Body of pancreas (tissue), 4 donors: Measurements from ENCODE around the gene FAU. TPM values are rescaled to one million over a fixed set of nuclear protein-coding genes. Genes with fewer than 3 reads are reported as not detected.
A peak's percentile ranks its signal among the peaks of the same experiment; 100 is the strongest.

Source experiments
- ATAC-seq: fragments of 150-250 bp; one replicate; pipeline ENCODE4 v1.9.1; 2016
- DNase-seq, 4 donors: peaks; one replicate each; pipeline ENCODE4 v3.0.0-alpha.2; 2019
- H3K27ac ChIP-seq, 4 donors: fragments of 200-600 bp; sonication (generic); 1 replicate in 3 of 4; 2 replicates in 1 of 4; pipeline versions ENCODE4 v1.5.1 to v1.6.1; 2016 to 2019; ENCODE audit warnings: mild to moderate bottlenecking in 1 of 4, mixed read lengths in 1 of 4, moderate library complexity in 1 of 4
- H3K27me3 ChIP-seq, 2 donors: fragments of 200-600 bp; sonication (generic); one replicate each; pipeline ENCODE4 v1.6.0; 2016; ENCODE audit warnings: mild to moderate bottlenecking in 1 of 2
- H3K36me3 ChIP-seq, 2 donors: fragments of 200-600 bp; sonication (generic); replicated peaks in 1 of 2; 2 replicates each; pipeline ENCODE4 v1.5.1; 2016; ENCODE audit warnings: low read depth in 2 of 2; ENCODE audit not compliant: insufficient read depth in 1 of 2
- H3K4me1 ChIP-seq: fragments of 200-600 bp; sonication (generic); one replicate; pipeline ENCODE4 v1.6.0; 2016
- H3K4me3 ChIP-seq, 2 donors: fragments of 200-600 bp; sonication (generic); 1 replicate in 1 of 2; 2 replicates in 1 of 2; pipeline ENCODE4 v1.5.1; 2016 to 2019
- H3K9me3 ChIP-seq, 3 donors: fragments of 200-600 bp; sonication (generic); 1 replicate in 2 of 3; 2 replicates in 1 of 3; pipeline ENCODE4 v1.5.1; 2016
- POLR2A ChIP-seq, 3 donors: fragments of 450-650 bp; IDR thresholded peaks; one replicate each; pipeline ENCODE4 v1.6.1; 2016; ENCODE audit warnings: antibody characterized with exemption in 3 of 3, mild to moderate bottlenecking in 2 of 3
- WGBS, 2 donors: methylation state at CpG; one replicate each; pipeline ENCODE4 v1.1.5; 2017; 5-methylcytosine and 5-hydroxymethylcytosine counted together
- intact Hi-C: fragments of 100-400 bp; cut with DNase I; formaldehyde crosslinking; loops from one replicate; pipeline ENCODE4 v1.15.1; 2023
- total RNA-seq, 2 donors: library from RNA; depleted of rRNA; stranded (reverse); fragments of >200 nt; gene quantifications; one replicate each; pipeline ENCODE4 v1.1.0, GENCODE V29; 2016
- TF ChIP-seq, protein P1 (sequence below), 7 experiments: fragments of 450-650 bp in 4 of 7; fragments of 200-600 bp in 3 of 7; sonication (generic) in 3 of 7; IDR thresholded peaks; one replicate each; pipeline ENCODE4 v1.5.1; 2016 to 2019; ENCODE audit warnings: antibody characterized with exemption in 7 of 7

Gene FAU
- total RNA-seq, 2 donors from 2014 or later: 1,320 to 1,355 TPM

DNA sequence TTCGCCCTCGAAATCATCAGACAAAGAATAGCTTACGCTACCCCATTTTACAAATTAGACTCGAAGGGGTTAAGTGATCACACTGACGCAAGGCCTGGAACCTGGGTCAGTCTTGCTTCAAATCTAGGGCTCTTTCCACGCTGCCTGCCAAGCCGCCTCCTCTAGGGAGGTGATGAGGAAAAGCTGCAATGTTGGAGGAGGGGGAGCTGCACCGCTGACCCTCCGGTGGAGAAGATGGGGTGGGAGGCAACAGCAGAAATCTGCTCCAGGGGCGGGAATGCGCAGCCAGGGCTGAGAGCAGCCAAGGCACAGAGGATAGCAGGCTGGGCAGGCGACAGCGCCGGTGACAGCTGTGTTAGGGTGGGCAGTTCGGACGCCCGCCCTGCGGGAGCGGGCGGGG is 11.8 kb upstream of the FAU start:
- 0 to 2% methylated on average over 11 to 19 of the region's 20 CpGs for WGBS, 2 donors
- Histone ChIP-seq H3K4me1 (peaks cover 49% of the 10 kb centered on the region), H3K27ac (peak overlapping the region; percentile 98 to 100 (median 99)), H3K9me3 (no peaks in the 10 kb centered on the region), H3K4me3 (peak overlapping the region; percentile 63 to 83), H3K27me3 (no peaks in the 10 kb centered on the region), H3K36me3 (peaks cover 21 to 31% of the 10 kb centered on the region in 2 donors)
- ATAC-seq: no peak
- DNase-seq: peak in 3 of 4 donors; percentile 52 to 64 (median 54)
- no peak for TF ChIP-seq POLR2A (IDR thresholded peaks at IDR 0.05)
- TF ChIP-seq, protein P1, sequence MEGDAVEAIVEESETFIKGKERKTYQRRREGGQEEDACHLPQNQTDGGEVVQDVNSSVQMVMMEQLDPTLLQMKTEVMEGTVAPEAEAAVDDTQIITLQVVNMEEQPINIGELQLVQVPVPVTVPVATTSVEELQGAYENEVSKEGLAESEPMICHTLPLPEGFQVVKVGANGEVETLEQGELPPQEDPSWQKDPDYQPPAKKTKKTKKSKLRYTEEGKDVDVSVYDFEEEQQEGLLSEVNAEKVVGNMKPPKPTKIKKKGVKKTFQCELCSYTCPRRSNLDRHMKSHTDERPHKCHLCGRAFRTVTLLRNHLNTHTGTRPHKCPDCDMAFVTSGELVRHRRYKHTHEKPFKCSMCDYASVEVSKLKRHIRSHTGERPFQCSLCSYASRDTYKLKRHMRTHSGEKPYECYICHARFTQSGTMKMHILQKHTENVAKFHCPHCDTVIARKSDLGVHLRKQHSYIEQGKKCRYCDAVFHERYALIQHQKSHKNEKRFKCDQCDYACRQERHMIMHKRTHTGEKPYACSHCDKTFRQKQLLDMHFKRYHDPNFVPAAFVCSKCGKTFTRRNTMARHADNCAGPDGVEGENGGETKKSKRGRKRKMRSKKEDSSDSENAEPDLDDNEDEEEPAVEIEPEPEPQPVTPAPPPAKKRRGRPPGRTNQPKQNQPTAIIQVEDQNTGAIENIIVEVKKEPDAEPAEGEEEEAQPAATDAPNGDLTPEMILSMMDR (IDR thresholded peaks at IDR 0.05): no peak
- intact Hi-C loops: loop anchor here (5.0 kb wide), 1 partner anchor 54 kb away; no protein-coding TSS in a partner anchor

DNA sequence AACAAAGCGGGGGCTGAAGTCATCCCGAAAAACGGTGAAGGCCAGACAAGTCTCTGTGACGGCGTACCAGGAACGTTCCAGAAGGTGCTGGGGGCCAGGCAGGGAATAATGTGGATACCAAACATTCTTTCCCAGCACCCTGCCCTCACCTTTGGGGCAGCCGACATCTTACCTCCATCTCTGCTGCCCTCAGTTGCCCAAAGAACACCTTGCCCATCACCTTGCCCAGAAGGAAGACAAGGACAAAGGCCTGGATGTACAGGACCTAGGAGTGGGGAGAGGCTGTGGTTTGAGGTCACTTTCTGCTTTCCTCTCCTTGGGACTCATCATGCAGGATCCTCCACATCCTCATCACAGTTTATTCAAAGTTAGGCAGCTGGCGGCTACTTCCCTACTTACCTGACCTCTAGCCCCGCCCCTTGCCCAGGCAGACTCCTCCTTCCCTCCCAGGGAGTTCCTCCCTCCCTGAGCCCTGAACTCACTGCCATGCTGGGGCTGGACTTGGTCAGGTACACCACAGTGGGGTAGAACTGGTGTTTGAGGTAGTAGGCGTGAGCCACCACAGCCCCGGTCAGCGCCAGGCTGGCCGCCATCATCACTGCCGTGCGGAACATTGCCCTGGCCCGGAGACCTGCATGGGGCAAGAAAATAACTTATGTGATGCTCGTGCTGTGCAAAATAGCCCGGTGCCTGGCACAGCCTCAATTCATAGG is 11.2 kb upstream of the FAU start:
- H3K27me3 ChIP-seq: no peaks in the 10 kb centered on the region
- intact Hi-C loops: loop anchor here (5.0 kb wide), 1 partner anchor 54 kb away; no protein-coding TSS in a partner anchor
- TF ChIP-seq, protein P1 (IDR thresholded peaks at IDR 0.05): no peak
- TF ChIP-seq POLR2A (IDR thresholded peaks at IDR 0.05): peak; percentile 25 to 61 (median 57)
- WGBS, 2 donors: 15 to 23% methylated on average over 13 to 18 of the region's 18 CpGs
- peaks cover 27 to 35% of the 10 kb centered on the region in 2 donors for H3K36me3 ChIP-seq
- peak overlapping the region; percentile 63 to 83 for H3K4me3 ChIP-seq
- no peaks in the 10 kb centered on the region for H3K9me3 ChIP-seq
- H3K4me1 ChIP-seq: peaks cover 49% of the 10 kb centered on the region
- DNase-seq: peak; percentile 86 to 91 (median 91)
- peak; percentile 16 for ATAC-seq
- peak overlapping the region; percentile 98 to 100 (median 99) for H3K27ac ChIP-seq

DNA sequence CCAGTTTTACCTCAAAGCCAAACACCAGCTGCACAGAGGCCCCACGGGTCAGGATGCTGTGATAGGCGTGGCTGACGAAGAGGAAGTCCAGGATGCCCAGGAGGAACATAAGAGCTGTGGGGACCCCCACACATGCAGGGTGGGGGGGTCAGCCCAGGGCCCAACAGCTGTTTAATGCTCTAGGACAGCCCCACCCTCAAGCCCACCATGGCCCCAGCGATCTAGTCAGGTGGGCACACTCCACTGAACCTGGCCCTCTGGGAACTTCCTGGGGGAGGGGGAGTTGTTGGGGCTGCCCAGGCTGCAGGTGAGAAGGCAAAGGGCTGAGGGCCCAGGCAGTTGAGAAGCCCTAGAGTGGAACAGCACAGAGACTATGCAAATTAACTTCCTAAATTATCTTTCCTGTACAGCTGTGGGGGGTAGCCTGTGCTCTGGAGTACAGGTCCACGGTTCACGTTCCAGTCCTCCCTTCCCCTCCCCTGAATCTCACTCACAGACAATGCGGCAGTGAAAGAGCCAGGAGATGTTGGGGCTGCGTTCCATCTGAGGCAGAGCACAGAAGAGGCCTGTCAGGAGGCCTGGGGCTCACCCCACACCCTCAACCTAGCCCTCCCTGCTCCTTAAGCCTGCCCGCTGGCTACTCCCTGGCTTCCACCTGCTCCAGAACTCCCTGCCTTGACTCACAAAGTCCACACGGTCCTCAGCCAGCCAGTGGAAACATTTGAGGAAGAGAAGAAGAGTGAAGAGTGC is 10.5 kb upstream of the FAU start:
- 28 to 36% methylated on average over 9 to 10 of the region's 10 CpGs for WGBS, 2 donors
- intact Hi-C loops: loop anchor here (5.0 kb wide), 1 partner anchor 55 kb away; no protein-coding TSS in a partner anchor
- Histone ChIP-seq H3K27me3 (no peaks in the 10 kb centered on the region), H3K4me3 (no peak overlapping the region), H3K36me3 (peaks cover 30 to 41% of the 10 kb centered on the region in 2 donors), H3K27ac (peak overlapping the region in 3 of 4 donors; percentile 98 to 100 (median 99)), H3K4me1 (peaks cover 49% of the 10 kb centered on the region), H3K9me3 (no peaks in the 10 kb centered on the region)
- peak in 1 of 4 donors; percentile 11 for DNase-seq
- no peak for TF ChIP-seq POLR2A (IDR thresholded peaks at IDR 0.05)
- TF ChIP-seq, protein P1 (IDR thresholded peaks at IDR 0.05): no peak
- no peak for ATAC-seq

DNA sequence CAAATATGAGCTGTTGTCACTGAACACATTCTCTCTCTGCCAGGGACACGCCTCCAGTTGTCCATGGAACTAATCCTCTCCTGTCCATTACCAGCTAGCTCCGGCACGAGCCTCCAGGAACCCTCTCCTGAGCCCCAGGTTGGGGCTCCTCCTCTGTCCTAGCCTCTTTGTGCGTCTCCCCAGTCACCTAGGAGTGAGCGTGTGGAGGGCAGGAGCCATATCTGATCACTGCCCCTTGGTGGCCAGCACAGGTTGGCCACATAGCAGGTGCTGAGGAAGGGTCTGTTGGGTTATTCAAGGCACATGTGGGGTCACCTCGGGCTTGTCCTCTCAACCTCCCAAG is 9.9 kb upstream of the FAU start:
- H3K4me1 ChIP-seq: peaks cover 48% of the 10 kb centered on the region
- peak overlapping the region in 1 of 4 donors; percentile 98 for H3K27ac ChIP-seq
- ATAC-seq (no peak), DNase-seq (peak in 1 of 4 donors; percentile 14)
- H3K27me3 ChIP-seq: no peaks in the 10 kb centered on the region
- no peaks in the 10 kb centered on the region for H3K9me3 ChIP-seq
- peaks cover 30 to 46% of the 10 kb centered on the region in 2 donors for H3K36me3 ChIP-seq
- intact Hi-C loops: loop anchor here (5.0 kb wide), 1 partner anchor 55 kb away; no protein-coding TSS in a partner anchor
- no peak for TF ChIP-seq POLR2A (IDR thresholded peaks at IDR 0.05)
- TF ChIP-seq, protein P1 (IDR thresholded peaks at IDR 0.05): no peak
- H3K4me3 ChIP-seq: no peak overlapping the region
- 28 to 58% methylated on average over 6 of the region's 6 CpGs for WGBS, 2 donors
